Activated naive CD4-positive, alpha-beta T cell treated with anti-CD3 and anti-CD28 coated beads, Interleukin-2, amount 50 U/mL, for 24 hours (primary cell): Measurements from ENCODE around the gene IL7R.
A peak's percentile ranks its signal among the peaks of the same experiment; 100 is the strongest.
"Not testable (repeated sequence)": the region's sequence is repeated elsewhere in the genome, so short reads cannot be mapped to it uniquely, and the experiment has no call there.

Source experiments
- H3K27ac Mint-ChIP-seq: one replicate; pipeline ENCODE4 v1.8.0; 2021; ENCODE audit warnings: mild to moderate bottlenecking, mixed read lengths
- H3K27me3 Mint-ChIP-seq: one replicate; pipeline ENCODE4 v1.8.0; 2021; ENCODE audit warnings: mixed read lengths
- H3K36me3 Mint-ChIP-seq: one replicate; pipeline ENCODE4 v1.8.0; 2021; ENCODE audit warnings: mixed read lengths
- H3K4me1 Mint-ChIP-seq: one replicate; pipeline ENCODE4 v1.8.0; 2021; ENCODE audit warnings: mixed read lengths
- H3K4me3 Mint-ChIP-seq: one replicate; pipeline ENCODE4 v1.8.0; 2021; ENCODE audit warnings: mild to moderate bottlenecking, mixed read lengths
- H3K9me3 Mint-ChIP-seq: one replicate; pipeline ENCODE4 v1.8.0; 2021; ENCODE audit warnings: mixed read lengths

IL7R gene

GRCh38 chr5:35879096-35879495 lies 22.4 kb downstream of the IL7R start:
- Mint-ChIP-seq H3K4me3 (no peak overlapping the region), H3K4me1 (peaks cover 93% of the 10 kb centered on the region), H3K27me3 (no peaks in the 10 kb centered on the region), H3K36me3 (peaks cover 52% of the 10 kb centered on the region), H3K27ac (peak overlapping the region; percentile 75), H3K9me3 (peaks cover 17% of the 10 kb centered on the region)

DNA sequence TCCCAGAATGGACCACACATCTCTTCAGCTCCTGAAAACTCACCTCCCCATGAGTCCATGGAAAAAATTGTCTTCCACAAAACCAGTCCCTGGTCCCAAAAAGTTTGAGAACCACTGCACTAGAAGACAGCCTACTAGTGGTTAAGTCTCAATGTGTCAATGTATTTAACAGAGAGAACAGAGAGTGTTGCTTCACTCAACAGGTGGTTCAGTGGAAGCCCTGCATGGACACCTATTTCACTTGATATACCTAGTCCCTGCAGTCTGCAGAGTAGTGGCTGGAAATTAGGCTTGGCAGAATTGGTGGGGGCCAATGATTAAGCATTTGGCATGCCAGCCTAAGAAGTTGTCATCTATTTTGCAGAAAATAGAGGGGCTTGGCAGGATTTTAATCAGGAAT lies 23.0 kb downstream of the IL7R start:
- peak overlapping the region; percentile 42 for H3K27ac Mint-ChIP-seq

DNA sequence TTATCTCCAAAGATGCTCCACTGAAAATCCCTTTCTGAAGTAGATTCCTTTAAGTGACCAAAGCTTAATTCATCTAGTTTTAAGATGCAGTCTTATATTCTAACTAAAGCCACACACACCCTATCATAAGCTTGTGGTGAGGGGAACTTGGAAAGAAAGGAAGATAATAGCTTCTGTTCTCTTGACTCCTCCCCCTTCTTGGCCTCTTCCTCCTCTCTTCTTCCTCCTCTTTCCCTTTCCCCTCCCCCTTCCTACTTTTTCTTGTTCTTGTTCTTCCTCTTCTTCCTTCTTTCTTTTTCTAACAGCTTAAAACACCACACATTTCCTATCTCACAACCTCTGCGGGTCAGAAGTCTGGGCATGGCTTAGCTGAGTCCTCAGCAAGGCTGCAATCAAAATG lies 23.5 kb downstream of the IL7R start:
- H3K4me3 Mint-ChIP-seq = peak overlapping the region; percentile 56
- H3K27ac Mint-ChIP-seq = peak overlapping the region; percentile 94
- no peaks in the 10 kb centered on the region for H3K27me3 Mint-ChIP-seq
- peaks cover 88% of the 10 kb centered on the region for H3K4me1 Mint-ChIP-seq
- peaks cover 11% of the 10 kb centered on the region for H3K9me3 Mint-ChIP-seq
- peaks cover 43% of the 10 kb centered on the region for H3K36me3 Mint-ChIP-seq

More for the DNA sequence above, 23.0 kb downstream of the IL7R start:
- Mint-ChIP-seq H3K27me3 (no peaks in the 10 kb centered on the region), H3K36me3 (peaks cover 46% of the 10 kb centered on the region), H3K4me3 (no peak overlapping the region), H3K9me3 (peaks cover 11% of the 10 kb centered on the region), H3K4me1 (peaks cover 93% of the 10 kb centered on the region)

DNA sequence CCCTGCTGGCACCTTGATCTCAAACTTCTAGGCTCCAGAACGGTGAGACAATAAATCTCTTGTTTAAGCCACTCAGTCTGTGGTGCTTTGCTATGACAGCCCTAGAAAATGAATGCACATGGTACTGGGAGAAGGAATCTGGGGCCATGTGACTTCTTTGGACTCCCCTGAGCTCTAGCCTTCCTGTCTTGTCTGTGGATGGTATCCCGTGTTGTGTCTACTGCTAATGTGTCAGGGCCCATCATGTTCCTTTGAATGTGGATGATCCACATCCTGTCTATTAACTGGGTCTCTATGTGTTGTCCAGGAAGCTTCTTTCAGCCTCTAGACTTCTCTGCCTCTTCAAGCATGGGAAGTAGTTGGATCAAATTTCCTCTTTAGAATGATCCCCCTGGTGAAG lies 25.1 kb downstream of the IL7R start:
- Mint-ChIP-seq H3K36me3 (peaks cover 31% of the 10 kb centered on the region), H3K27ac (peak overlapping the region; percentile 81), H3K9me3 (peaks cover 6% of the 10 kb centered on the region), H3K4me1 (peaks cover 72% of the 10 kb centered on the region), H3K4me3 (no peak overlapping the region), H3K27me3 (no peaks in the 10 kb centered on the region)

- Mint-ChIP-seq H3K27ac (peak overlapping the region; percentile 97), H3K4me3 (peak overlapping the region; percentile 31), H3K36me3 (peaks cover 10% of the 10 kb centered on the region), H3K27me3 (no peaks in the 10 kb centered on the region), H3K9me3 (no peaks in the 10 kb centered on the region), H3K4me1 (peaks cover 46% of the 10 kb centered on the region)
Measured at GRCh38 chr5:35884191-35884769, 27.6 kb downstream of the IL7R start.

GRCh38 chr5:35884773-35885172 lies 28.1 kb downstream of the IL7R start:
- no peak overlapping the region for H3K4me3 Mint-ChIP-seq
- peaks cover 7% of the 10 kb centered on the region for H3K36me3 Mint-ChIP-seq
- no peaks in the 10 kb centered on the region for H3K27me3 Mint-ChIP-seq
- H3K27ac Mint-ChIP-seq = no peak overlapping the region
- no peaks in the 10 kb centered on the region for H3K9me3 Mint-ChIP-seq
- H3K4me1 Mint-ChIP-seq = peaks cover 41% of the 10 kb centered on the region

DNA sequence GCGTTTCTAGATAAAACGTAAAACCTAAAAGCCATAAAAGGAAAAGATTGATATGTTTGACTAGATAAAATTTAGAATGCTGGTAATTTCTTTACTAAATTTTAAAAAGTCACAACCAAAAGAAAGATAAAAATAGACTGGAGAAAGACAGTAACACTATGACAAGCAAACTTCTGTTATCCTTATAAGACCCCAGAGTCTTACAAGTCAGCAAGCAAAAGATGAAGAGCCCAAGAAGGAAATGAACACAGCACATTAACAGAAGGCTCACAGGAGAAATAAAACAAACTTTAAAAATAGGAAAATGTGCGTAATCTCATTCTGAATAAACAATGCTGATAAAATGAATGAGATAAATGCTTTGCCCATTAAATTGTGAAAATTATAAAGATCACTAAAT lies 29.7 kb downstream of the IL7R start:
- peaks cover 4% of the 10 kb centered on the region for H3K36me3 Mint-ChIP-seq
- H3K27me3 Mint-ChIP-seq = no peaks in the 10 kb centered on the region
- peaks cover 29% of the 10 kb centered on the region for H3K4me1 Mint-ChIP-seq
- no peak overlapping the region for H3K4me3 Mint-ChIP-seq
- no peak overlapping the region for H3K27ac Mint-ChIP-seq
- H3K9me3 Mint-ChIP-seq = no peaks in the 10 kb centered on the region

GRCh38 chr5:35887321-35888100 lies 30.8 kb downstream of the IL7R start:
- peaks cover 21% of the 10 kb centered on the region for H3K4me1 Mint-ChIP-seq
- no peaks in the 10 kb centered on the region for H3K9me3 Mint-ChIP-seq

DNA sequence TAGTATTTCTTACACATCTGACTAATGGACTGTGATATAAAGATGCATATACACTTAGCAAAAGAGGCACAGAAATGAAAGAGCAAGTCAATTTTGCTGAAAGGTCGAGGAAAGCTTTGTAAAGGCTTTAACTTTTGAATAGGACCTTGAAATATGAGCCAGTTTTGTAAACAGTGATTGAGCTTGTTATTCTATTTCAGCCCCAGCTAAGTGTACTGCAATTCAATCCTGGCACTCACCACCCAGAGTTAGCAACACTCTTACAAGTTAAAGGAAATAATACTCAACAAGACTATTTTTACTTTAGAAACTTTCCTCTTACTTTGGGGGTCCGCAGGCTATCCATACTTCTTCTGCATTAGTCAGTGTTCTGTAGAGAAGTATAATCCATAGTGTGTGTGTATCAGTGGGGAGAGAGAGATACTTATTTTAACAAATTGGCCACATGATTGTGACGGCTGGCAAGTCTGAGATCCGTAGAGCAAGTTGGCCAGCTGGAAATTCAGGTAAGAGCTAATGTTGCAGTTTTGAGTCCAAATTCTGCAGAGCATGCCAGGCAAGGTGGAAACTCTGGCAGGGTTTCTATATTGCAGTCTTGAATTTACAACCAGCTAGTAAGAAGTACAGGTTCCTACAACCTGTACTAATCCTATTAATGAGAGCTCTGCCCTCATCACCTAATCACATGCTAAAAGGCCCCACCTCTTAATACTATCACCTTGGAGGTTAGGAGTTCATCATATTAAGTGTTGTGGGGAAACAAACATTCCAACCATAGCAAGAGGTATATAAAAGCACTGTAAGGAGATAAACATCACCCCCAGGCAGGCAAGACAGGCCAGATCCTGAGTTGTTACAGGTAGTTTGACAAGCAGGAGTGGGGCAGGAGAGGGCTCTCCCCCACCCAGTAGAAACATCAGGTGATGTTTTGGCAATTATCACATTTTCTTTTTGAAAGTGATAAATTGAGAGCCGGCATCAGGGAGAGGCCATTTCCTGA lies 33.6 kb downstream of the IL7R start:
- Mint-ChIP-seq H3K4me1 (no peaks in the 10 kb centered on the region), H3K36me3 (no peaks in the 10 kb centered on the region), H3K27me3 (no peaks in the 10 kb centered on the region), H3K9me3 (no peaks in the 10 kb centered on the region), H3K27ac (no peak overlapping the region), H3K4me3 (no peak overlapping the region)

More at GRCh38 chr5:35887321-35888100, 30.8 kb downstream of the IL7R start:
- no peaks in the 10 kb centered on the region for H3K27me3 Mint-ChIP-seq
- H3K27ac Mint-ChIP-seq = no peak overlapping the region
- peaks cover 1% of the 10 kb centered on the region for H3K36me3 Mint-ChIP-seq
- H3K4me3 Mint-ChIP-seq = no peak overlapping the region

GRCh38 chr5:35892799-35893198 lies 36.1 kb downstream of the IL7R start:
- H3K27ac Mint-ChIP-seq, H3K36me3 Mint-ChIP-seq, H3K4me1 Mint-ChIP-seq, H3K4me3 Mint-ChIP-seq, H3K9me3 Mint-ChIP-seq, H3K27me3 Mint-ChIP-seq: not testable (repeated sequence)

- Mint-ChIP-seq H3K4me3 (no peak overlapping the region), H3K27ac (no peak overlapping the region), H3K4me1 (peaks cover 6% of the 10 kb centered on the region), H3K9me3 (no peaks in the 10 kb centered on the region), H3K36me3 (no peaks in the 10 kb centered on the region), H3K27me3 (no peaks in the 10 kb centered on the region)
Measured at GRCh38 chr5:35894131-35894530, 37.4 kb downstream of the IL7R start.

- H3K27ac Mint-ChIP-seq = peak overlapping the region; percentile 67
- H3K36me3 Mint-ChIP-seq = peaks cover 1% of the 10 kb centered on the region
- no peaks in the 10 kb centered on the region for H3K9me3 Mint-ChIP-seq
- H3K4me1 Mint-ChIP-seq = peaks cover 52% of the 10 kb centered on the region
- no peaks in the 10 kb centered on the region for H3K27me3 Mint-ChIP-seq
- H3K4me3 Mint-ChIP-seq = no peak overlapping the region
Measured at GRCh38 chr5:35898952-35899660, 42.4 kb downstream of the IL7R start.

- peak overlapping the region; percentile 15 for H3K4me3 Mint-ChIP-seq
- H3K36me3 Mint-ChIP-seq = peaks cover 1% of the 10 kb centered on the region
- peaks cover 59% of the 10 kb centered on the region for H3K4me1 Mint-ChIP-seq
- no peaks in the 10 kb centered on the region for H3K9me3 Mint-ChIP-seq
- no peaks in the 10 kb centered on the region for H3K27me3 Mint-ChIP-seq
- peak overlapping the region; percentile 44 for H3K27ac Mint-ChIP-seq
Measured at GRCh38 chr5:35899800-35900199, 43.1 kb downstream of the IL7R start.

GRCh38 chr5:35900972-35901695 lies 44.4 kb downstream of the IL7R start:
- no peak overlapping the region for H3K4me3 Mint-ChIP-seq
- no peaks in the 10 kb centered on the region for H3K27me3 Mint-ChIP-seq
- peaks cover 70% of the 10 kb centered on the region for H3K4me1 Mint-ChIP-seq
- H3K27ac Mint-ChIP-seq = no peak overlapping the region
- H3K9me3 Mint-ChIP-seq = no peaks in the 10 kb centered on the region
- H3K36me3 Mint-ChIP-seq = peaks cover 1% of the 10 kb centered on the region
